Activated naive CD8-positive, alpha-beta T cell treated with anti-CD3 and anti-CD28 coated beads, Interleukin-2, amount 10 ng/mL, durations not matched to agents 7 days and 5 days (primary cell): Measurements from ENCODE around the gene FGF14. TPM values are rescaled to one million over a fixed set of nuclear protein-coding genes. Genes with fewer than 3 reads are reported as not detected.
"Not testable (repeated sequence)": the region's sequence is repeated elsewhere in the genome, so short reads cannot be mapped to it uniquely, and the experiment has no call there.

Source experiments
- ATAC-seq: fragments of 150-1000 bp; cut with Tn5 transposase; one replicate; pipeline ENCODE4 v1.10.0; 2021; ENCODE audit warnings: low read depth, moderate library complexity
- POLR2A ChIA-PET: fragments of 350-600 bp; sonication (Branson Sonifier 250); formaldehyde crosslinking; loops from one replicate; lab custom pipeline; 2021; ENCODE audit warnings: antibody characterized with exemption; lab: Charles Lee
- DNase-seq: peaks from one replicate; pipeline ENCODE4 v3.0.0; 2021
- H3K27ac Mint-ChIP-seq: one replicate; pipeline ENCODE4 v1.8.0; 2022; ENCODE audit warnings: mild to moderate bottlenecking, mixed read lengths
- H3K27me3 Mint-ChIP-seq: one replicate; pipeline ENCODE4 v1.8.0; 2022; ENCODE audit warnings: mild to moderate bottlenecking, moderate library complexity, mixed read lengths
- H3K36me3 Mint-ChIP-seq: one replicate; pipeline ENCODE4 v1.8.0; 2021; ENCODE audit warnings: mild to moderate bottlenecking, mixed read lengths
- H3K4me1 Mint-ChIP-seq: one replicate; pipeline ENCODE4 v1.8.0; 2021; ENCODE audit warnings: mixed read lengths
- H3K4me3 Mint-ChIP-seq: one replicate; pipeline ENCODE4 v1.8.0; 2022; ENCODE audit warnings: mild to moderate bottlenecking, moderate library complexity, mixed read lengths
- H3K9me3 Mint-ChIP-seq: one replicate; pipeline ENCODE4 v1.8.0; 2021; ENCODE audit warnings: mixed read lengths
- total RNA-seq, 2 experiments: library from RNA; stranded (reverse); gene quantifications; one replicate each; pipeline ENCODE4 v1.2.3, GENCODE V29; 2021

FGF14 gene
- total RNA-seq, 2 experiments from 2014 or later, result 0.03 TPM; not detected in 1

- DNase-seq, ATAC-seq, H3K36me3 Mint-ChIP-seq, H3K27me3 Mint-ChIP-seq, H3K9me3 Mint-ChIP-seq, H3K27ac Mint-ChIP-seq, POLR2A ChIA-PET, H3K4me1 Mint-ChIP-seq, H3K4me3 Mint-ChIP-seq: not testable (repeated sequence)
Measured at GRCh38 chr13:102137904-102138303, 263.9 kb downstream of the FGF14 start.

- H3K4me3 Mint-ChIP-seq, result no peak overlapping the region
- no peaks in the 10 kb centered on the region for H3K36me3 Mint-ChIP-seq
- H3K27me3 Mint-ChIP-seq, result no peaks in the 10 kb centered on the region
- H3K27ac Mint-ChIP-seq, result no peak overlapping the region
- no peaks in the 10 kb centered on the region for H3K4me1 Mint-ChIP-seq
- DNase-seq (no peak), ATAC-seq (no peak)
- POLR2A ChIA-PET, result no interaction called here
- H3K9me3 Mint-ChIP-seq, result no peaks in the 10 kb centered on the region
Measured at GRCh38 chr13:102136735-102137296, 265.0 kb downstream of the FGF14 start.

GRCh38 chr13:102132777-102133295 is 269.0 kb downstream of the FGF14 start:
- no peaks in the 10 kb centered on the region for H3K27me3 Mint-ChIP-seq
- H3K27ac Mint-ChIP-seq, result no peak overlapping the region
- POLR2A ChIA-PET, result no interaction called here
- DNase-seq (no peak), ATAC-seq (no peak)
- no peaks in the 10 kb centered on the region for H3K4me1 Mint-ChIP-seq
- no peaks in the 10 kb centered on the region for H3K9me3 Mint-ChIP-seq
- H3K36me3 Mint-ChIP-seq, result no peaks in the 10 kb centered on the region
- no peak overlapping the region for H3K4me3 Mint-ChIP-seq

GRCh38 chr13:102131246-102131645 is 270.6 kb downstream of the FGF14 start:
- Mint-ChIP-seq H3K36me3 (no peaks in the 10 kb centered on the region), H3K4me3 (no peak overlapping the region), H3K27me3 (no peaks in the 10 kb centered on the region), H3K27ac (no peak overlapping the region), H3K4me1 (no peaks in the 10 kb centered on the region), H3K9me3 (no peaks in the 10 kb centered on the region)
- ATAC-seq (no peak), DNase-seq (no peak)
- POLR2A ChIA-PET, result no interaction called here

GRCh38 chr13:102128216-102128810 is 273.5 kb downstream of the FGF14 start:
- Mint-ChIP-seq H3K9me3 (no peaks in the 10 kb centered on the region), H3K36me3 (no peaks in the 10 kb centered on the region), H3K4me1 (no peaks in the 10 kb centered on the region), H3K27ac (no peak overlapping the region), H3K4me3 (no peak overlapping the region), H3K27me3 (no peaks in the 10 kb centered on the region)
- DNase-seq, result no peak
- ATAC-seq, result no peak
- POLR2A ChIA-PET, result no interaction called here

GRCh38 chr13:102127153-102127552 is 274.7 kb downstream of the FGF14 start:
- H3K4me3 Mint-ChIP-seq, result no peak overlapping the region
- no peak overlapping the region for H3K27ac Mint-ChIP-seq
- H3K4me1 Mint-ChIP-seq, result no peaks in the 10 kb centered on the region
- POLR2A ChIA-PET, result no interaction called here
- DNase-seq, result no peak
- no peaks in the 10 kb centered on the region for H3K27me3 Mint-ChIP-seq
- ATAC-seq, result no peak
- no peaks in the 10 kb centered on the region for H3K36me3 Mint-ChIP-seq
- H3K9me3 Mint-ChIP-seq, result no peaks in the 10 kb centered on the region

GRCh38 chr13:102122147-102122546 is 279.7 kb downstream of the FGF14 start:
- H3K27ac Mint-ChIP-seq, result no peak overlapping the region
- no peaks in the 10 kb centered on the region for H3K9me3 Mint-ChIP-seq

GRCh38 chr13:102117175-102117831 is 284.5 kb downstream of the FGF14 start:
- H3K27me3 Mint-ChIP-seq, result no peaks in the 10 kb centered on the region
- no peak for ATAC-seq
- no peak for DNase-seq
- H3K9me3 Mint-ChIP-seq, result no peaks in the 10 kb centered on the region
- no peak overlapping the region for H3K27ac Mint-ChIP-seq
- H3K4me1 Mint-ChIP-seq, result no peaks in the 10 kb centered on the region
- POLR2A ChIA-PET, result no interaction called here
- H3K4me3 Mint-ChIP-seq, result no peak overlapping the region
- no peaks in the 10 kb centered on the region for H3K36me3 Mint-ChIP-seq

More at GRCh38 chr13:102122147-102122546, 279.7 kb downstream of the FGF14 start:
- POLR2A ChIA-PET, result no interaction called here
- Mint-ChIP-seq H3K36me3 (no peaks in the 10 kb centered on the region), H3K4me3 (no peak overlapping the region), H3K4me1 (no peaks in the 10 kb centered on the region), H3K27me3 (no peaks in the 10 kb centered on the region)
- no peak for DNase-seq
- ATAC-seq, result no peak

GRCh38 chr13:102103469-102103868 is 298.4 kb downstream of the FGF14 start:
- Mint-ChIP-seq H3K9me3 (no peaks in the 10 kb centered on the region), H3K4me3 (no peak overlapping the region), H3K4me1 (no peaks in the 10 kb centered on the region), H3K36me3 (no peaks in the 10 kb centered on the region), H3K27ac (no peak overlapping the region), H3K27me3 (no peaks in the 10 kb centered on the region)
- DNase-seq (no peak), ATAC-seq (no peak)
- POLR2A ChIA-PET, result no interaction called here

- no peak overlapping the region for H3K4me3 Mint-ChIP-seq
- no peaks in the 10 kb centered on the region for H3K9me3 Mint-ChIP-seq
- H3K27ac Mint-ChIP-seq, result no peak overlapping the region
- no peaks in the 10 kb centered on the region for H3K4me1 Mint-ChIP-seq
- H3K36me3 Mint-ChIP-seq, result no peaks in the 10 kb centered on the region
- ATAC-seq, result no peak
- peaks cover 2% of the 10 kb centered on the region for H3K27me3 Mint-ChIP-seq
- DNase-seq, result no peak
- POLR2A ChIA-PET, result no interaction called here
Measured at GRCh38 chr13:102100234-102100633, 301.6 kb downstream of the FGF14 start.

GRCh38 chr13:102097708-102098107 is 304.1 kb downstream of the FGF14 start:
- ATAC-seq, result no peak
- peaks cover 2% of the 10 kb centered on the region for H3K27me3 Mint-ChIP-seq
- no peak overlapping the region for H3K27ac Mint-ChIP-seq
- no peaks in the 10 kb centered on the region for H3K36me3 Mint-ChIP-seq
- POLR2A ChIA-PET, result no interaction called here
- DNase-seq, result no peak
- H3K4me1 Mint-ChIP-seq, result no peaks in the 10 kb centered on the region
- no peak overlapping the region for H3K4me3 Mint-ChIP-seq
- H3K9me3 Mint-ChIP-seq, result no peaks in the 10 kb centered on the region

GRCh38 chr13:102093288-102093687 is 308.6 kb downstream of the FGF14 start:
- POLR2A ChIA-PET, result not testable (repeated sequence)

GRCh38 chr13:102091231-102091630 is 310.6 kb downstream of the FGF14 start:
- Mint-ChIP-seq H3K27me3 (no peaks in the 10 kb centered on the region), H3K4me3 (no peak overlapping the region), H3K9me3 (no peaks in the 10 kb centered on the region), H3K4me1 (no peaks in the 10 kb centered on the region), H3K27ac (no peak overlapping the region), H3K36me3 (no peaks in the 10 kb centered on the region)
- DNase-seq (no peak), ATAC-seq (no peak)
- POLR2A ChIA-PET, result no interaction called here

More at GRCh38 chr13:102093288-102093687, 308.6 kb downstream of the FGF14 start:
- not testable (repeated sequence) for H3K27ac Mint-ChIP-seq, H3K4me3 Mint-ChIP-seq, H3K27me3 Mint-ChIP-seq, DNase-seq, ATAC-seq, H3K9me3 Mint-ChIP-seq, H3K36me3 Mint-ChIP-seq, H3K4me1 Mint-ChIP-seq

- POLR2A ChIA-PET, result no interaction called here
- ATAC-seq (no peak), DNase-seq (no peak)
- Mint-ChIP-seq H3K4me3 (no peak overlapping the region), H3K27me3 (no peaks in the 10 kb centered on the region), H3K36me3 (no peaks in the 10 kb centered on the region), H3K27ac (no peak overlapping the region), H3K4me1 (no peaks in the 10 kb centered on the region), H3K9me3 (no peaks in the 10 kb centered on the region)
Measured at GRCh38 chr13:102090532-102090931, 311.3 kb downstream of the FGF14 start.
